ENCODE measurements around the gene ALDOB. TPM values are rescaled to one million over a fixed set of nuclear protein-coding genes. Genes with fewer than 3 reads are reported as not detected.
A peak's percentile ranks its signal among the peaks of the same experiment; 100 is the strongest.

The ALDOB gene
- total and polyA plus RNA-seq, 2 of the 8 experiments (the other 6 are each of a cell fraction or from before 2014, with no cell fraction given): not detected

- peak; percentile 52; the same call in 1 of the 2 replicates for TF ChIP-seq TAF1 (IDR thresholded peaks at IDR 0.05; ENCODE audit: low read depth, low read length)
- 0 out of 2 replicates have a peak, but pooled peaks have one; percentile 7 for TF ChIP-seq MAX (IDR thresholded peaks at IDR 0.05)
- TF ChIP-seq SP4 (IDR thresholded peaks at IDR 0.05; ENCODE audit: low read length): peak; percentile 44; the same call in 1 of the 2 replicates
- no peak for TF ChIP-seq RNF2 (IDR thresholded peaks at IDR 0.05; ENCODE audit: borderline replicate concordance, low read depth, low read length, missing control alignments, poor library complexity, severe bottlenecking)
- no peak for TF ChIP-seq CHD7 (IDR thresholded peaks at IDR 0.05; ENCODE audit: insufficient replicate concordance, low read length)
- no peak for TF ChIP-seq CTBP2 (IDR thresholded peaks at IDR 0.05; ENCODE audit: borderline replicate concordance, insufficient read depth, insufficient read length, low read length)
- TF ChIP-seq EZH2 (IDR thresholded peaks at IDR 0.05; ENCODE audit: low read depth, low read length, severe bottlenecking): no peak
- 0 out of 4 replicates have a peak, but pooled peaks of 1 of the 2 experiments have one; percentile 24 for TF ChIP-seq SIN3A (conservative IDR thresholded peaks at IDR 0.05 in 1 of 2, IDR thresholded peaks at IDR 0.05 in 1 of 2; ENCODE audit: low read depth in 1 of 2, low read length in 2 of 2)
- 0 out of 3 replicates have a peak, but pooled peaks of 1 of the 2 experiments have one; percentile 33 for TF ChIP-seq POLR2A (IDR thresholded peaks at IDR 0.05; ENCODE audit: control extremely low read depth in 1 of 2, low read depth in 2 of 2, low read length in 2 of 2)
These were observed 13.6 kb upstream of the ALDOB start (continued) for GRCh38 chr9:101449071-101449721.
